HL-60 (cell line): ENCODE data around the gene SLC5A9.

Experiments
- DNase-seq, 2 experiments: peaks; one replicate each; pipeline ENCODE4 v3.0.0-alpha.2; 2010 to 2020; ENCODE audit warnings: low read depth in 1 of 2, low spot score in 1 of 2
- H3K27ac ChIP-seq: fragments of 250-450 bp; sonication (Bioruptor Pico); replicated peaks from 2 replicates; pipeline ENCODE4 v1.5.1; 2020; ENCODE audit warnings: mild to moderate bottlenecking, moderate library complexity
- H3K27me3 ChIP-seq: fragments of 250-450 bp; sonication (Bioruptor Pico); 2 replicates; pipeline ENCODE4 v1.5.1; 2021; ENCODE audit warnings: mild to moderate bottlenecking, moderate library complexity; ENCODE audit not compliant: insufficient read depth, poor library complexity, severe bottlenecking
- H3K4me3 ChIP-seq: replicated peaks from 2 replicates; pipeline ENCODE4 v1.5.1; 2011; ENCODE audit warnings: mild to moderate bottlenecking, control low read depth, low read length; ENCODE audit not compliant: insufficient read depth
- GABPA ChIP-seq: IDR thresholded peaks from 2 replicates; pipeline ENCODE4 v1.6.1; 2012; ENCODE audit warnings: low read depth
- POLR2AphosphoS5 ChIP-seq: IDR thresholded peaks from 2 replicates; pipeline ENCODE4 v1.6.1; 2012; ENCODE audit warnings: low read depth
- SPI1 ChIP-seq: IDR thresholded peaks from 2 replicates; pipeline ENCODE4 v1.6.1; 2012; ENCODE audit warnings: low read depth, mild to moderate bottlenecking, borderline replicate concordance
- TF ChIP-seq, protein P1 (sequence below): IDR thresholded peaks from one replicate; pipeline ENCODE4 v1.5.1; 2011; ENCODE audit warnings: low read length, control low read depth, inconsistent platforms; ENCODE audit not compliant: insufficient read depth
- TF ChIP-seq, protein P2 (sequence below): IDR thresholded peaks from 2 replicates; pipeline ENCODE4 v1.6.1; 2012; ENCODE audit warnings: low read depth; ENCODE audit not compliant: insufficient replicate concordance

The SLC5A9 gene

DNA sequence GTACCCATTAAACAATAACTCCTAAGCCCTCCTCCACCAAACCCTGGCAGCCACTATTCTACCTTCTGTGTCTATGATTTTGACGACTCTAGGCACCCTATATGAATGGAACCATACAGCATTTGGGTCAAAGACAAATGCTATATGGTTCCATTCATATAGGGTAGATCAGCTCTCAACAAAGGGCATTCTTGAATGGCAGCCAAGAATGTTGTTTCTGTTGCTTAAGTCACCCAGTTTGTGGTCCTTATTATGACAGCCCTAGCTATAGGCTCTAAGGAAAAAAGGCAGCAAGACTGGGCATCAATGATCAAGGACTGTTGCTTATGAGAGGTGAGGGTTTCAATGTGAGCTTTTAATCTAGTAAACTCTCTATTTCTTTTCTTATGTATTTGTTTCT, 4.7 kb upstream of the SLC5A9 start:
- TF ChIP-seq SPI1 = no peak
- TF ChIP-seq, protein P1, sequence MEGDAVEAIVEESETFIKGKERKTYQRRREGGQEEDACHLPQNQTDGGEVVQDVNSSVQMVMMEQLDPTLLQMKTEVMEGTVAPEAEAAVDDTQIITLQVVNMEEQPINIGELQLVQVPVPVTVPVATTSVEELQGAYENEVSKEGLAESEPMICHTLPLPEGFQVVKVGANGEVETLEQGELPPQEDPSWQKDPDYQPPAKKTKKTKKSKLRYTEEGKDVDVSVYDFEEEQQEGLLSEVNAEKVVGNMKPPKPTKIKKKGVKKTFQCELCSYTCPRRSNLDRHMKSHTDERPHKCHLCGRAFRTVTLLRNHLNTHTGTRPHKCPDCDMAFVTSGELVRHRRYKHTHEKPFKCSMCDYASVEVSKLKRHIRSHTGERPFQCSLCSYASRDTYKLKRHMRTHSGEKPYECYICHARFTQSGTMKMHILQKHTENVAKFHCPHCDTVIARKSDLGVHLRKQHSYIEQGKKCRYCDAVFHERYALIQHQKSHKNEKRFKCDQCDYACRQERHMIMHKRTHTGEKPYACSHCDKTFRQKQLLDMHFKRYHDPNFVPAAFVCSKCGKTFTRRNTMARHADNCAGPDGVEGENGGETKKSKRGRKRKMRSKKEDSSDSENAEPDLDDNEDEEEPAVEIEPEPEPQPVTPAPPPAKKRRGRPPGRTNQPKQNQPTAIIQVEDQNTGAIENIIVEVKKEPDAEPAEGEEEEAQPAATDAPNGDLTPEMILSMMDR = no peak
- no peak for TF ChIP-seq GABPA
- TF ChIP-seq, protein P2, sequence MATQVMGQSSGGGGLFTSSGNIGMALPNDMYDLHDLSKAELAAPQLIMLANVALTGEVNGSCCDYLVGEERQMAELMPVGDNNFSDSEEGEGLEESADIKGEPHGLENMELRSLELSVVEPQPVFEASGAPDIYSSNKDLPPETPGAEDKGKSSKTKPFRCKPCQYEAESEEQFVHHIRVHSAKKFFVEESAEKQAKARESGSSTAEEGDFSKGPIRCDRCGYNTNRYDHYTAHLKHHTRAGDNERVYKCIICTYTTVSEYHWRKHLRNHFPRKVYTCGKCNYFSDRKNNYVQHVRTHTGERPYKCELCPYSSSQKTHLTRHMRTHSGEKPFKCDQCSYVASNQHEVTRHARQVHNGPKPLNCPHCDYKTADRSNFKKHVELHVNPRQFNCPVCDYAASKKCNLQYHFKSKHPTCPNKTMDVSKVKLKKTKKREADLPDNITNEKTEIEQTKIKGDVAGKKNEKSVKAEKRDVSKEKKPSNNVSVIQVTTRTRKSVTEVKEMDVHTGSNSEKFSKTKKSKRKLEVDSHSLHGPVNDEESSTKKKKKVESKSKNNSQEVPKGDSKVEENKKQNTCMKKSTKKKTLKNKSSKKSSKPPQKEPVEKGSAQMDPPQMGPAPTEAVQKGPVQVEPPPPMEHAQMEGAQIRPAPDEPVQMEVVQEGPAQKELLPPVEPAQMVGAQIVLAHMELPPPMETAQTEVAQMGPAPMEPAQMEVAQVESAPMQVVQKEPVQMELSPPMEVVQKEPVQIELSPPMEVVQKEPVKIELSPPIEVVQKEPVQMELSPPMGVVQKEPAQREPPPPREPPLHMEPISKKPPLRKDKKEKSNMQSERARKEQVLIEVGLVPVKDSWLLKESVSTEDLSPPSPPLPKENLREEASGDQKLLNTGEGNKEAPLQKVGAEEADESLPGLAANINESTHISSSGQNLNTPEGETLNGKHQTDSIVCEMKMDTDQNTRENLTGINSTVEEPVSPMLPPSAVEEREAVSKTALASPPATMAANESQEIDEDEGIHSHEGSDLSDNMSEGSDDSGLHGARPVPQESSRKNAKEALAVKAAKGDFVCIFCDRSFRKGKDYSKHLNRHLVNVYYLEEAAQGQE = no peak
- TF ChIP-seq POLR2AphosphoS5 = no peak
- no peak for DNase-seq
- H3K27me3 ChIP-seq = no peaks in the 10 kb centered on the region
- H3K27ac ChIP-seq = no peak overlapping the region
- H3K4me3 ChIP-seq = no peak overlapping the region

DNA sequence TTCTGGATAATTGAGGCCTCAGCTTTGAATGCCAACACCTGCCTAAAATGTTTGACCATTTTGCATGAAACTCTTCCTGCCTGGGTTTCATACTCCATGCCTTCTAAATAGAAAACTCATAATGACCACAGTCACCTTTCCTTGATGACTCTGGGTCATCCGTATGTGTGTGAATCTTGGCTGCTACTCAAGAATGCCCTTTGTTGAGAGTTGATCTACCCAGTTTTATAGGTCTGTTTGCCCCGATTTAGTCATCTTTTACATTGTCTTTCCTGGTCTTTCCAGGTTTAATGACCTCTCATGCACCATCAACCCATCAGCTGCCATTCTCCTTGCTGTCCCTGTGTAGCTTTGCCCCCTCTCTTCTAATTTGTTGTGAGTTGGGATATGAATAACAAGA, 2.7 kb upstream of the SLC5A9 start:
- no peak for DNase-seq
- no peak overlapping the region for H3K27ac ChIP-seq
- no peaks in the 10 kb centered on the region for H3K27me3 ChIP-seq
- H3K4me3 ChIP-seq = no peak overlapping the region
- TF ChIP-seq SPI1 (no peak), POLR2AphosphoS5 (no peak), GABPA (no peak)
- TF ChIP-seq, protein P1 = no peak
- TF ChIP-seq, protein P2 = no peak

- TF ChIP-seq, protein P1 = no peak
- no peak for TF ChIP-seq SPI1
- TF ChIP-seq, protein P2 = no peak
- no peak for TF ChIP-seq GABPA
- no peak for TF ChIP-seq POLR2AphosphoS5
- H3K27ac ChIP-seq = no peak overlapping the region
- no peak overlapping the region for H3K4me3 ChIP-seq
- no peaks in the 10 kb centered on the region for H3K27me3 ChIP-seq
- no peak for DNase-seq
These were observed 1.4 kb upstream of the SLC5A9 start for GRCh38 chr1:48221122-48221521.
